Suprapubic skin (tissue), 4 donors: ENCODE data around the gene SCAPER. TPM values are rescaled to one million over a fixed set of nuclear protein-coding genes. Genes with fewer than 3 reads are reported as not detected.
"Not testable (repeated sequence)": the region's sequence is repeated elsewhere in the genome, so short reads cannot be mapped to it uniquely, and the experiment has no call there.

ENCODE experiments used
- DNase-seq, 2 donors: peaks; one replicate each; pipeline ENCODE4 v3.0.0-alpha.2; 2019; ENCODE audit warnings: low spot score in 2 of 2
- H3K27ac ChIP-seq: fragments of 200-600 bp; sonication (generic); one replicate; pipeline ENCODE4 v1.5.1; 2019
- H3K27me3 ChIP-seq: fragments of 200-600 bp; sonication (generic); one replicate; pipeline ENCODE4 v1.5.1; 2019
- H3K36me3 ChIP-seq: fragments of 200-600 bp; sonication (generic); one replicate; pipeline ENCODE4 v1.5.1; 2019
- H3K4me1 ChIP-seq: fragments of 200-600 bp; sonication (generic); one replicate; pipeline ENCODE4 v1.5.1; 2019
- H3K4me3 ChIP-seq: fragments of 200-600 bp; sonication (generic); one replicate; pipeline ENCODE4 v1.5.1; 2019; ENCODE audit warnings: mild to moderate bottlenecking
- H3K9me3 ChIP-seq: fragments of 200-600 bp; sonication (generic); one replicate; pipeline ENCODE4 v1.5.1; 2019
- EP300 ChIP-seq: sonication (generic); formaldehyde crosslinking; IDR thresholded peaks from one replicate; pipeline ENCODE4 v1.6.1; 2017; ENCODE audit warnings: antibody characterized with exemption
- POLR2A ChIP-seq, 2 donors: fragments of 450-650 bp; IDR thresholded peaks; one replicate each; pipeline ENCODE4 v1.6.1; 2017; ENCODE audit warnings: antibody characterized with exemption in 2 of 2, mild to moderate bottlenecking in 2 of 2, moderate library complexity in 2 of 2
- POLR2AphosphoS5 ChIP-seq, 3 donors: sonication (generic); formaldehyde crosslinking; IDR thresholded peaks; one replicate each; pipeline ENCODE4 v1.6.1; 2017; ENCODE audit warnings: antibody characterized with exemption in 3 of 3
- WGBS: methylation state at CpG from one replicate; pipeline ENCODE4 v1.1.5; 2018; 5-methylcytosine and 5-hydroxymethylcytosine counted together
- total RNA-seq, 4 donors: library from RNA; depleted of rRNA; stranded (reverse); fragments of >200 nt; gene quantifications; one replicate each; pipeline ENCODE4 v1.1.0, GENCODE V29; 2016
- TF ChIP-seq, protein P1 (sequence below), 2 donors: fragments of 200-600 bp in 1 of 2; fragments of 450-650 bp in 1 of 2; sonication (generic) in 1 of 2; IDR thresholded peaks; one replicate each; pipeline ENCODE4 v1.5.1; 2016 to 2019; ENCODE audit warnings: antibody characterized with exemption in 2 of 2, mild to moderate bottlenecking in 1 of 2, moderate library complexity in 1 of 2

The SCAPER gene
- total RNA-seq, 4 donors from 2014 or later: 26.3 to 61.4 (median 37.3) TPM

DNA sequence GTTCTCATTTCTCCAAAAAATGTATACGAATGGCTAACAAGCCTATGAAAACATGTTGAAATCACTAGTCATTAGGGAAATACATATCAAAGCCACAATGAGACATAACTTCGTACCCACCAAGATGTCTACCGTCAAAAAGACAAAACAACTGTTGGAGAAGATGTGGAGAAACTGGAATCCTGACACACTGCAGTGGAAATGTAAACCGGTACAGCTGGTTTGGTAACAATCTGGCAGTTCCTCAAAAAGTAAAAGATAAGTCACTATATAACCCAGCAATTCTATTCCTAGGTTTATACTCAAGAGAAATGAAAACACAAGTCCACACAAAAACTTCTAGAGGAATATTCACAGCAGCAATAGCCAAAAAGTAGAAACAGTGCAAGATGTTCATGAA is 7.0 kb downstream of the SCAPER start:
- DNase-seq: no peak
- Histone ChIP-seq H3K4me1 (peaks cover 7% of the 10 kb centered on the region), H3K4me3 (no peak overlapping the region), H3K27me3 (no peaks in the 10 kb centered on the region), H3K9me3 (no peaks in the 10 kb centered on the region), H3K36me3 (no peaks in the 10 kb centered on the region), H3K27ac (no peak overlapping the region)
- 68% methylated on average over 4 of the region's 4 CpGs for WGBS
- TF ChIP-seq, protein P1, sequence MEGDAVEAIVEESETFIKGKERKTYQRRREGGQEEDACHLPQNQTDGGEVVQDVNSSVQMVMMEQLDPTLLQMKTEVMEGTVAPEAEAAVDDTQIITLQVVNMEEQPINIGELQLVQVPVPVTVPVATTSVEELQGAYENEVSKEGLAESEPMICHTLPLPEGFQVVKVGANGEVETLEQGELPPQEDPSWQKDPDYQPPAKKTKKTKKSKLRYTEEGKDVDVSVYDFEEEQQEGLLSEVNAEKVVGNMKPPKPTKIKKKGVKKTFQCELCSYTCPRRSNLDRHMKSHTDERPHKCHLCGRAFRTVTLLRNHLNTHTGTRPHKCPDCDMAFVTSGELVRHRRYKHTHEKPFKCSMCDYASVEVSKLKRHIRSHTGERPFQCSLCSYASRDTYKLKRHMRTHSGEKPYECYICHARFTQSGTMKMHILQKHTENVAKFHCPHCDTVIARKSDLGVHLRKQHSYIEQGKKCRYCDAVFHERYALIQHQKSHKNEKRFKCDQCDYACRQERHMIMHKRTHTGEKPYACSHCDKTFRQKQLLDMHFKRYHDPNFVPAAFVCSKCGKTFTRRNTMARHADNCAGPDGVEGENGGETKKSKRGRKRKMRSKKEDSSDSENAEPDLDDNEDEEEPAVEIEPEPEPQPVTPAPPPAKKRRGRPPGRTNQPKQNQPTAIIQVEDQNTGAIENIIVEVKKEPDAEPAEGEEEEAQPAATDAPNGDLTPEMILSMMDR (IDR thresholded peaks at IDR 0.05): no peak

DNA sequence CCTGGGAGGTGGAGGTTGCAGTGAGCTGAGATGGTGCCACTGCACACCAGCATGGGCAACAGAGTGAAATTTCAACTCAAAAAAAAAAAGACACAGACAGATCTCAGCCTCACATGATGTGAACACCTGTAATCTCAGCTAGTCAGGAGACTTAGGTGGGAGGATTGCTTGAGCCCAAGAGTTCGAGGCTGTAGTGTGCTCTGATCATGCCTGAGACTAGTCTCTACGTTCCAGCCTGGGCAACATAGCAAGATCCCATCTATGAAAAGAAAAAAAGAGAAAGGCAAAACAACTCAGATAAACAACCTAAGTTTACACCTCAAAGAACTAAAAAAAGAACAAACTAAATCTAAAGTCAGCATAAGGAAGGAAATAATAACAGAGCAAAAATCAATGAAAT is 11.0 kb downstream of the SCAPER start:
- TF ChIP-seq EP300: no peak
- no peak overlapping the region for H3K27ac ChIP-seq
- no peaks in the 10 kb centered on the region for H3K27me3 ChIP-seq
- DNase-seq: no peak
- no peaks in the 10 kb centered on the region for H3K4me1 ChIP-seq
- H3K9me3 ChIP-seq: no peaks in the 10 kb centered on the region
- no peaks in the 10 kb centered on the region for H3K36me3 ChIP-seq
- WGBS: 93% methylated on average over 2 of the region's 2 CpGs
- H3K4me3 ChIP-seq: no peak overlapping the region

DNA sequence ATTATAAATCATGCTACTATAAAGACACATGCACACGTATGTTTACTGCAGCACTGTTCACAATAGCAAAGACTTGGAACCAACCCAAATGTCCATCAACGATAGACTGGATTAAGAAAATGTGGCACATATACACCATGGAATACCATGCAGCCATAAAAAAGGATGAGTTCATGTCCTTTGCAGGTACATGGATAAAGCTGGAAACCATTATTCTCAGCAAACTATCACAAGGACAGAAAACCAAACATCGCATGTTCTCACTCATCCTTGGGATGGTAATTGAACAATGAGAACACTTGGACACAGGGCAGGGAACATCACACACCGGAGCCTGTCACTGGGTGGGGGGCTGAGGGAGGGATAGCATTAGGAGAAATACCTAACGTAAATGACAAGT is 12.3 kb downstream of the SCAPER start:
- DNase-seq, H3K36me3 ChIP-seq, H3K4me1 ChIP-seq, H3K27ac ChIP-seq, H3K27me3 ChIP-seq, H3K9me3 ChIP-seq, H3K4me3 ChIP-seq: not testable (repeated sequence)
- WGBS: 97% methylated on average over 5 of the region's 5 CpGs

DNA sequence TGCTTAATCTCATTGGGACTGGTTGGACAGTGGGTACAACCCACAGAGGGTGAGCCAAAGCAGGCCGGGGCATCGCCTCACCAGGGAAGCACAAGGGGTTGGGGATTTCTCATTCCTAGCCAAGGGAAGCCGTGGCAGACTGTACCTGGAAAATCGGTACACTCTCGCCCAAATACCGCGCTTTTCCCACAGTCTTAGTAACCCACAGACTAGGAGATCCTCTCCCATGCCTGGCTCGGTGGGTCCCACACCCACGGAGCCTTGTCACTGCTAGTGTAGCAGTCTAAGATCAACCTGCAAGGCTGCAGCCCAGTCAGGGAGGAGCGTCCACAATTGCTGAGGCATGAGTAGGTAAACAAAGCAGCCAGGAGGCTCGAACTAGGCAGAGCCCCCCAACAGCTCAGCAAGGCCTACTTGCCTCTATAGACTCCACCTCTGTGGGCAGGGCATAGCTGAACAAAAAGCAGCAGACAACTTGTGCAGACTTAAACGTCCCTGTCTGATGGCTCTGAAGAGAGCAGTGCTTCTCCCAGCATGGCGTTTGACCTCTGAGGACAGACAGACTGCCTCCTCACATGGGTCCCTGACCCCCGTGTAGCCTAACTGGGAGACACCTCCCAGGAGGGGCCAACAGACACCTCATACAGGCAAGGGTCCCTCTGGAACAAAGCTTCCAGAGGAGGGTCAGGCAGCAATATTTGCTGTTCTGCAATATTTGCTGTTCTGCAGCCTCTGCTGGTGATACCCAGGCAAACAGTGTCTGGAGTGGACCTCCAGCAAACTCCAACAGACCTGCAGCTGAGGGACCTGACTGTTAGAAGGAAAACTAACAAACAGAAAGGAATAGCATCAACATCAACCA is 17.6 kb downstream of the SCAPER start:
- not testable (repeated sequence) for H3K4me1 ChIP-seq, H3K27ac ChIP-seq, H3K4me3 ChIP-seq, H3K9me3 ChIP-seq, H3K27me3 ChIP-seq, DNase-seq
- WGBS: 96% methylated on average over 11 of the region's 14 CpGs
- H3K36me3 ChIP-seq: peaks cover 11% of the 10 kb centered on the region

DNA sequence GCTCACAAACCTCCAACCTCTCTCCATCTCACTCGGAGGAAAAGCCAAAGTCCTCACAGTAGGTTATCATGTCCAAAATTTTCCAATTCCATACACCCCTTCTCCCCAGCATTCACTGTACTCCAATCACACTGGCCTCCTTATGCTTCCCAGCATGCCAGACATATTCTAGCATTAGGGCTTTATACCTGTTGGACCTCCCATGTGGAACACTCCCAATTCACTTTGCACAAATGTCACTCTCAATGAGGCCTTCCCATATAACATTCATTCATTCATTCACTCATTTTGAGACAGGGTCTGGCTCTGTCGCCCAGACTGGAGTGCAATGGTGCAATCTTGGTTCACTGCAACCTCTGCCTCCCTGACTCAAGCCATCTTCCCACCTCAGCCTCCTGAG is 19.9 kb downstream of the SCAPER start:
- no peaks in the 10 kb centered on the region for H3K4me1 ChIP-seq
- no peaks in the 10 kb centered on the region for H3K27me3 ChIP-seq
- H3K4me3 ChIP-seq: no peak overlapping the region
- no peak for DNase-seq
- peaks cover 20% of the 10 kb centered on the region for H3K36me3 ChIP-seq
- H3K27ac ChIP-seq: no peak overlapping the region
- 98% methylated on average over 2 of the region's 2 CpGs for WGBS
- no peaks in the 10 kb centered on the region for H3K9me3 ChIP-seq
- TF ChIP-seq, protein P1 (IDR thresholded peaks at IDR 0.05): no peak
- TF ChIP-seq POLR2A (IDR thresholded peaks at IDR 0.05): no peak
- no peak for TF ChIP-seq EP300
- TF ChIP-seq POLR2AphosphoS5 (IDR thresholded peaks at IDR 0.05): no peak

DNA sequence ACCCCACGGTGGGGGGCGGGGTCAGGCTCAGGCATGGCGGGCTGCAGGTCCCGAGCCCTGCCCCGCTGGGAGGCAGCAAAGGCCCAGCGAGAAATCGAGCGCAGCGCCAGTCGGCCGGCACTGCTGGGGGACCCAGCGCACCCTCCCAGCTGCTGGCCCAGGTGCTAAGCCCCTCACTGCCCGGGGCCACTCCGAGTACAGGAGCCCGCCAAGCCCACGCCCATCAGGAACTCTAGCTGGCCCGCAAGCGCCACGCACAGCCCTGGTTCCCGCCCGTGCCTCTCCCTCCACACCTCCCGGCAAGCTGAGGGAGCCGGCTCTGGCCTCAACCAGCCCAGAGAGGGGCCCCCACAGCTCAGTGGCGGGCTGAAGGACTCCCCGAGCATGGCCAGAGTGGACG is 29.2 kb downstream of the SCAPER start:
- WGBS: 98% methylated on average over 9 of the region's 26 CpGs
- Histone ChIP-seq H3K27me3 (no peaks in the 10 kb centered on the region), H3K9me3 (no peaks in the 10 kb centered on the region), H3K27ac (no peak overlapping the region), H3K36me3 (peaks cover 15% of the 10 kb centered on the region), H3K4me1 (no peaks in the 10 kb centered on the region), H3K4me3 (no peak overlapping the region)
- TF ChIP-seq EP300 (no peak), POLR2A (IDR thresholded peaks at IDR 0.05) (no peak), POLR2AphosphoS5 (IDR thresholded peaks at IDR 0.05) (no peak)
- TF ChIP-seq, protein P1 (IDR thresholded peaks at IDR 0.05): no peak
- no peak for DNase-seq

DNA sequence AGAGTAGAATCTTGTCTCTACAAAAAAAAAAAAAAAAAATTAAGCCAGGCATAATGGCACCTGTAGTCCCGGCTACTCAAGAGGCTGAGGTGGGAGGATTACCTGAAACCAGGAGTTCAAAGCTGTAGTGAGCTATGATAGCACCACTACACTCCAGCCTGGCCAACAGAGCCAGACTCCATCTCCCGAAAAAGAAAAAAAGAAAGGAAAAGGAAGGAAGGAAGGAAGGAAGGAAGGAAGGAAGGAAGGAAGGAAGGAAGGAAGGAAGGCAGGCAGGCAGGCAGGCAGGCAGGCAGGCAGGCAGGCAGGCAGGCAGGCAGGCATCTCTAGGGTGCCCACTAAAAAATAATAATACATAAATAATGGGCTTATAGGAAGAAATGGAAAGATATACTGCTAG is 32.1 kb downstream of the SCAPER start:
- not testable (repeated sequence) for H3K4me3 ChIP-seq, H3K9me3 ChIP-seq, H3K4me1 ChIP-seq, H3K27ac ChIP-seq, H3K27me3 ChIP-seq, DNase-seq
- WGBS: 94% methylated on average over 2 of the region's 2 CpGs
- peaks cover 13% of the 10 kb centered on the region for H3K36me3 ChIP-seq
